NCI-H1694 treated with DMSO at 0.1 percent for 48 hours (cell line): Measurements from ENCODE around the gene OPN1MW3.
"Not testable (repeated sequence)": the region's sequence is repeated elsewhere in the genome, so short reads cannot be mapped to it uniquely, and the experiment has no call there.

ENCODE experiments used
- DNase-seq: peaks from one replicate; lab custom pipeline; 2025; lab: John Stamatoyannopoulos, UW

The OPN1MW3 gene

GRCh38 chrX:154296731-154297130, 39.3 kb downstream of the OPN1MW3 start:
- DNase-seq = no peak

- DNase-seq = no peak
These were observed 40.9 kb downstream of the OPN1MW3 start for GRCh38 chrX:154298312-154298711.

GRCh38 chrX:154300816-154301215, 43.4 kb downstream of the OPN1MW3 start:
- no peak for DNase-seq

- DNase-seq = not testable (repeated sequence)
These were observed 45.6 kb downstream of the OPN1MW3 start for GRCh38 chrX:154302998-154303397.

GRCh38 chrX:154303476-154303875, 46.1 kb downstream of the OPN1MW3 start:
- DNase-seq = no peak

- no peak for DNase-seq
These were observed 47.5 kb downstream of the OPN1MW3 start for GRCh38 chrX:154304846-154305245.

GRCh38 chrX:154305541-154306205, 48.3 kb downstream of the OPN1MW3 start:
- DNase-seq = no peak

GRCh38 chrX:154307202-154307601, 49.8 kb downstream of the OPN1MW3 start:
- no peak for DNase-seq

GRCh38 chrX:154308108-154308946, 50.9 kb downstream of the OPN1MW3 start:
- DNase-seq = peak; percentile 32

- DNase-seq = no peak
These were observed 51.8 kb downstream of the OPN1MW3 start for GRCh38 chrX:154309041-154309775.

GRCh38 chrX:154310616-154311536, 53.5 kb downstream of the OPN1MW3 start:
- DNase-seq = no peak

- no peak for DNase-seq
These were observed 54.7 kb downstream of the OPN1MW3 start for GRCh38 chrX:154312116-154312515.

- no peak for DNase-seq
These were observed 55.8 kb downstream of the OPN1MW3 start for GRCh38 chrX:154313147-154313546.

- no peak for DNase-seq
These were observed 58.0 kb downstream of the OPN1MW3 start for GRCh38 chrX:154315416-154315815.

- DNase-seq = peak; percentile 15
These were observed 60.1 kb downstream of the OPN1MW3 start for GRCh38 chrX:154317391-154317995.

- no peak for DNase-seq
These were observed 63.0 kb downstream of the OPN1MW3 start for GRCh38 chrX:154320406-154320805.
